HCT116 (cell line): ENCODE results near the gene HSPB1. TPM values are rescaled to one million over a fixed set of nuclear protein-coding genes. Genes with fewer than 3 reads are reported as not detected.
A peak's percentile ranks its signal among the peaks of the same experiment; 100 is the strongest.

ENCODE experiments used
- ATAC-seq: fragments of 200-7000 bp; cut with Tn5 transposase; 2 replicates; pipeline ENCODE4 v1.9.1; 2020; ENCODE audit warnings: mild to moderate bottlenecking, moderate library complexity
- BruUV-seq: library from RNA; stranded (reverse); fragments of 400-500 nt; replicated peaks from 2 replicates; lab custom pipeline; 2021; lab: Mats Ljungman, UMichigan
- CTCF ChIA-PET: fragments of 300-600 bp; sonication (Branson Sonifier 250); formaldehyde crosslinking; loops from one replicate; lab custom pipeline; 2021; ENCODE audit warnings: antibody characterized with exemption; lab: Charles Lee
- POLR2A ChIA-PET: fragments of 300-600, 350-600 bp; sonication (Branson Sonifier 250); formaldehyde crosslinking; loops from one replicate; lab custom pipeline; 2021; ENCODE audit warnings: antibody characterized with exemption; lab: Charles Lee
- RAD21 ChIA-PET, 2 experiments: fragments of 300-600 bp; sonication (Branson Sonifier 250); formaldehyde crosslinking; loops; one replicate each; lab custom pipeline; 2023; ENCODE audit warnings: low total read pairs in 2 of 2; ENCODE audit not compliant: uncharacterized antibody in 2 of 2, unreplicated experiment in 2 of 2, low non-redundant PET in 1 of 2; lab: Charles Lee
- DNase-seq: peaks from one replicate; pipeline ENCODE4 v3.0.0-alpha.2; 2010; ENCODE audit warnings: low read depth, low spot score
- H2AFZ ChIP-seq: fragments of 200-600 bp; shearing (Covaris generic), sonication (generic); 2 replicates; pipeline ENCODE4 v1.6.1; 2017; ENCODE audit warnings: low read depth, mixed run types, mixed read lengths, antibody characterized with exemption, low read length; ENCODE audit not compliant: poor library complexity, severe bottlenecking
- H3K27ac ChIP-seq: 2 replicates; pipeline ENCODE4 v1.5.1; 2012; ENCODE audit warnings: low read depth, low read length
- H3K27me3 ChIP-seq: fragments of 200-600 bp; sonication (generic); 2 replicates; pipeline ENCODE4 v1.6.1; 2016; ENCODE audit warnings: mixed run types, low read length, mixed read lengths; ENCODE audit not compliant: insufficient read depth
- H3K36me3 ChIP-seq, 2 experiments: fragments of 200-500 bp in 1 of 2; fragments of 200-600 bp in 1 of 2; sonication (Bioruptor generic) in 1 of 2; sonication (generic) in 1 of 2; 2 replicates each; pipeline versions ENCODE4 v1.5.1 to v1.6.1; 2014 to 2016; ENCODE audit warnings: low read length in 2 of 2, inconsistent platforms in 1 of 2, mixed read lengths in 1 of 2, mixed run types in 1 of 2; ENCODE audit not compliant: insufficient read depth in 2 of 2, control insufficient read depth in 1 of 2
- H3K4me1 ChIP-seq, 2 experiments: fragments of 200-600 bp in 1 of 2; sonication (generic) in 1 of 2; 2 replicates each; pipeline versions ENCODE4 v1.5.1 to v1.6.1; 2012 to 2017; ENCODE audit warnings: low read length in 2 of 2, inconsistent platforms in 1 of 2, mild to moderate bottlenecking in 1 of 2, mixed read lengths in 1 of 2, mixed run types in 1 of 2, moderate library complexity in 1 of 2; ENCODE audit not compliant: insufficient read depth in 2 of 2, control insufficient read depth in 1 of 2
- H3K4me2 ChIP-seq: fragments of 200-600 bp; sonication (generic); 2 replicates; pipeline ENCODE4 v1.6.1; 2017; ENCODE audit warnings: mixed run types, low read length, mixed read lengths
- H3K4me3 ChIP-seq, 2 experiments: fragments of 200-600 bp in 1 of 2; sonication (generic) in 1 of 2; replicated peaks in 1 of 2; 2 replicates each; pipeline ENCODE4 v1.5.1; 2011 to 2016; ENCODE audit warnings: low read length in 2 of 2, control low read depth in 1 of 2, low read depth in 1 of 2, mild to moderate bottlenecking in 1 of 2, mixed read lengths in 1 of 2, mixed run types in 1 of 2
- H3K79me2 ChIP-seq: fragments of 200-600 bp; sonication (generic); 2 replicates; pipeline ENCODE4 v1.6.1; 2017; ENCODE audit warnings: mild to moderate bottlenecking, mixed run types, low read length, moderate library complexity, mixed read lengths; ENCODE audit not compliant: insufficient read depth
- H3K9ac ChIP-seq: fragments of 200-600 bp; sonication (generic); 2 replicates; pipeline ENCODE4 v1.6.1; 2016; ENCODE audit warnings: low read length, mixed read lengths
- H3K9me2 ChIP-seq: fragments of 200-600 bp; sonication (generic), shearing (Covaris generic); 2 replicates; pipeline ENCODE4 v1.6.1; 2017; ENCODE audit warnings: mixed run types, mild to moderate bottlenecking, moderate library complexity; ENCODE audit not compliant: insufficient read depth
- H3K9me3 ChIP-seq, 2 experiments: fragments of 200-500 bp in 1 of 2; fragments of 200-600 bp in 1 of 2; sonication (Bioruptor generic) in 1 of 2; sonication (generic) in 1 of 2; 2 replicates each; pipeline ENCODE4 v1.6.1; 2014 to 2017; ENCODE audit warnings: low read length in 2 of 2, mixed read lengths in 2 of 2, inconsistent platforms in 1 of 2, low read depth in 1 of 2, mild to moderate bottlenecking in 1 of 2, mixed run types in 1 of 2, moderate library complexity in 1 of 2; ENCODE audit not compliant: control insufficient read depth in 1 of 2, insufficient read depth in 1 of 2
- H4K20me1 ChIP-seq: fragments of 200-600 bp; sonication (generic), shearing (Covaris generic); 2 replicates; pipeline ENCODE4 v1.6.1; 2017; ENCODE audit warnings: mixed run types, mild to moderate bottlenecking, moderate library complexity; ENCODE audit not compliant: insufficient read depth
- ATF3 ChIP-seq: IDR thresholded peaks from 2 replicates; pipeline ENCODE4 v1.6.1; 2012
- CBX3 ChIP-seq: IDR thresholded peaks from 2 replicates; pipeline ENCODE4 v1.6.1; 2012; ENCODE audit warnings: low read depth
- CEBPB ChIP-seq: IDR thresholded peaks from 2 replicates; pipeline ENCODE4 v1.6.1; 2012; ENCODE audit warnings: low read depth
- ELF1 ChIP-seq: IDR thresholded peaks from 2 replicates; pipeline ENCODE4 v1.6.1; 2012; ENCODE audit warnings: low read depth, borderline replicate concordance
- EZH2 ChIP-seq: fragments of 200-600 bp; sonication (generic); IDR thresholded peaks from 2 replicates; pipeline ENCODE4 v1.6.1; 2017; ENCODE audit warnings: antibody characterized with exemption, mixed run types
- EZH2phosphoT487 ChIP-seq: fragments of 200-600 bp; IDR thresholded peaks from 2 replicates; pipeline ENCODE4 v1.6.1; 2018; ENCODE audit warnings: antibody characterized with exemption, borderline replicate concordance
- FOSL1 ChIP-seq: IDR thresholded peaks from 2 replicates; pipeline ENCODE4 v1.6.1; 2012; ENCODE audit warnings: low read depth
- JUND ChIP-seq: IDR thresholded peaks from 2 replicates; pipeline ENCODE4 v1.6.1; 2012
- POLR2A ChIP-seq: IDR thresholded peaks from 2 replicates; pipeline ENCODE4 v1.7.0; 2011; ENCODE audit warnings: borderline replicate concordance; ENCODE audit not compliant: insufficient read depth, insufficient read length; ENCODE audit errors: extremely low read depth
- POLR2AphosphoS5 ChIP-seq: IDR thresholded peaks from 2 replicates; pipeline ENCODE4 v1.6.1; 2011; ENCODE audit warnings: mild to moderate bottlenecking, low read depth, low read length, moderate library complexity
- SIN3A ChIP-seq: IDR thresholded peaks from 2 replicates; pipeline ENCODE4 v1.6.1; 2012; ENCODE audit warnings: low read depth
- SRF ChIP-seq: IDR thresholded peaks from 2 replicates; pipeline ENCODE4 v1.6.1; 2012; ENCODE audit warnings: low read depth
- YY1 ChIP-seq: IDR thresholded peaks from 2 replicates; pipeline ENCODE4 v1.6.1; 2011; ENCODE audit warnings: low read length, low read depth, moderate library complexity, mild to moderate bottlenecking; ENCODE audit not compliant: insufficient replicate concordance; ENCODE audit errors: extremely low read depth
- ZBTB33 ChIP-seq: IDR thresholded peaks from 2 replicates; pipeline ENCODE4 v1.6.1; 2011; ENCODE audit warnings: mild to moderate bottlenecking, low read length, moderate library complexity; ENCODE audit not compliant: insufficient replicate concordance; ENCODE audit errors: extremely low read depth
- ZFX ChIP-seq: fragments of 450-650 bp; IDR thresholded peaks from 2 replicates; pipeline ENCODE4 v1.6.1; 2017
- ZNF274 ChIP-seq: fragments of 200-500 bp; sonication (Bioruptor generic); IDR thresholded peaks from 2 replicates; pipeline ENCODE4 v1.6.1; 2014; ENCODE audit warnings: mild to moderate bottlenecking, low read depth, low read length, inconsistent platforms
- intact Hi-C: fragments of 100-400 bp; cut with micrococcal nuclease; formaldehyde crosslinking; loops from 2 replicates; pipeline ENCODE4 v1.10.0; 2022
- total RNA-seq: library from RNA; stranded (reverse); gene quantifications from one replicate; pipeline ENCODE4 v1.2.1, GENCODE V29; 2021; ENCODE audit not compliant: unreplicated experiment
- TF ChIP-seq, protein P1 (sequence below): IDR thresholded peaks from 2 replicates; pipeline ENCODE4 v1.6.1; 2012; ENCODE audit warnings: low read depth
- TF ChIP-seq, protein P2 (sequence below): IDR thresholded peaks from 2 replicates; pipeline ENCODE4 v1.6.1; 2012

The HSPB1 gene
- total RNA-seq, 1 experiment from 2014 or later = 524 TPM

DNA sequence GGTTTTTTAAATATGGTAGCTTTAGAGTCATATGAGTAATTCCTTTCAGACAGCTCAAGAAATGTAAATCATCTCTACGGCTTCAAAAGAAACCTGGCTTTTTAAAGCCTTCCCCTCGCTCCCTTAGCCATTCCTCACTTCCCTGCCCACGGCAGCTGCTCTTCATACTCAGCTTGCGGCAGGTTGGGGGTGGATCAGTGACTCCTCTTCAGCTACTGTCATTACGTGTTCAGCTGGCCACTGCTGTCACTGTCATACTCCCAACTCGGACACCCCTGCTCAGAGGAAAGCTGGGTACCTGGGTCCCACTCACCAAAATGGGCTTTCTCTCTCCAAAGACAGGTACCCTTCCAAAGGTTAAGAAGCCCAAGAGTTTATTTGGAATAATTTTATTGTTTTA lies 49.7 kb downstream of the HSPB1 start:
- Histone ChIP-seq H3K36me3 (peaks cover 23 to 66% of the 10 kb centered on the region in 2 experiments), H3K9me2 (no peaks in the 10 kb centered on the region), H2AFZ (no peak overlapping the region), H3K4me3 (no peak overlapping the region), H3K9me3 (no peaks in the 10 kb centered on the region), H3K27ac (no peak overlapping the region), H3K4me1 (peaks cover 5 to 35% of the 10 kb centered on the region in 2 experiments; a peak in 3 of 4 replicates), H3K4me2 (no peak overlapping the region), H3K79me2 (peaks cover 100% of the 10 kb centered on the region), H3K27me3 (no peaks in the 10 kb centered on the region), H3K9ac (no peak overlapping the region), H4K20me1 (peaks cover 52% of the 10 kb centered on the region; the same call in 1 of the 2 replicates)
- ChIA-PET POLR2A (no interaction called here), CTCF (no interaction called here), RAD21 (no interaction called here)
- TF ChIP-seq CBX3 (no peak), FOSL1 (no peak), ZNF274 (no peak), JUND (no peak), SRF (no peak), SIN3A (no peak), CEBPB (no peak), EZH2phosphoT487 (no peak), ELF1 (no peak), POLR2AphosphoS5 (no peak), ATF3 (no peak), YY1 (no peak), ZBTB33 (no peak), ZFX (no peak), EZH2 (no peak), POLR2A (no peak)
- TF ChIP-seq, protein P1, sequence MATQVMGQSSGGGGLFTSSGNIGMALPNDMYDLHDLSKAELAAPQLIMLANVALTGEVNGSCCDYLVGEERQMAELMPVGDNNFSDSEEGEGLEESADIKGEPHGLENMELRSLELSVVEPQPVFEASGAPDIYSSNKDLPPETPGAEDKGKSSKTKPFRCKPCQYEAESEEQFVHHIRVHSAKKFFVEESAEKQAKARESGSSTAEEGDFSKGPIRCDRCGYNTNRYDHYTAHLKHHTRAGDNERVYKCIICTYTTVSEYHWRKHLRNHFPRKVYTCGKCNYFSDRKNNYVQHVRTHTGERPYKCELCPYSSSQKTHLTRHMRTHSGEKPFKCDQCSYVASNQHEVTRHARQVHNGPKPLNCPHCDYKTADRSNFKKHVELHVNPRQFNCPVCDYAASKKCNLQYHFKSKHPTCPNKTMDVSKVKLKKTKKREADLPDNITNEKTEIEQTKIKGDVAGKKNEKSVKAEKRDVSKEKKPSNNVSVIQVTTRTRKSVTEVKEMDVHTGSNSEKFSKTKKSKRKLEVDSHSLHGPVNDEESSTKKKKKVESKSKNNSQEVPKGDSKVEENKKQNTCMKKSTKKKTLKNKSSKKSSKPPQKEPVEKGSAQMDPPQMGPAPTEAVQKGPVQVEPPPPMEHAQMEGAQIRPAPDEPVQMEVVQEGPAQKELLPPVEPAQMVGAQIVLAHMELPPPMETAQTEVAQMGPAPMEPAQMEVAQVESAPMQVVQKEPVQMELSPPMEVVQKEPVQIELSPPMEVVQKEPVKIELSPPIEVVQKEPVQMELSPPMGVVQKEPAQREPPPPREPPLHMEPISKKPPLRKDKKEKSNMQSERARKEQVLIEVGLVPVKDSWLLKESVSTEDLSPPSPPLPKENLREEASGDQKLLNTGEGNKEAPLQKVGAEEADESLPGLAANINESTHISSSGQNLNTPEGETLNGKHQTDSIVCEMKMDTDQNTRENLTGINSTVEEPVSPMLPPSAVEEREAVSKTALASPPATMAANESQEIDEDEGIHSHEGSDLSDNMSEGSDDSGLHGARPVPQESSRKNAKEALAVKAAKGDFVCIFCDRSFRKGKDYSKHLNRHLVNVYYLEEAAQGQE = no peak
- TF ChIP-seq, protein P2, sequence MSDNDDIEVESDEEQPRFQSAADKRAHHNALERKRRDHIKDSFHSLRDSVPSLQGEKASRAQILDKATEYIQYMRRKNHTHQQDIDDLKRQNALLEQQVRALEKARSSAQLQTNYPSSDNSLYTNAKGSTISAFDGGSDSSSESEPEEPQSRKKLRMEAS = no peak
- BruUV-seq = no TSS peak
- no peak for DNase-seq
- intact Hi-C loops = no loop called here
- ATAC-seq = 0 out of 2 replicates have a peak, but pooled peaks have one; percentile 19
